ENCODE results near the gene ERICH2. TPM values are rescaled to one million over a fixed set of nuclear protein-coding genes. Genes with fewer than 3 reads are reported as not detected.

Gene ERICH2
- total RNA-seq, 1 donor from 2014 or later = not detected

DNA sequence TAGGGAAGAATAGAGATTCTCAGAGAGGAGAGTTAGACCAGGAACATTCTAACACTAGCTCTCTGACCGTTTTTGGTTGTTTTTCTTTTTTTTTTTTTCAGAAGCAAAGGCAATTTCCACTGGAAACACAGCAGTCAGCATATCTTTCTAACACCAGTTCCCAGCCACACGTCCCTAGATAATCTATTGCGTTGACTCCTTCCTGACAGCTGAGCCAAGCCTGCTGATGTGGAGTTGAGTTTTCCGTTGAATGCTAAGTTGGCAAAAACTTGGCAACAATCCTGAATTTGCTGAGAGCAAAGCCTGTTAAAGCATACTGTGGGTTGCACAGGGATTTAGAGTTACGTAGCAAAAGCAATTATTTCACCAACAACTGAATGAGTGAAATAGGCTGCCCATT is 65.8 kb downstream of the ERICH2 start:
- Histone ChIP-seq H3K9me3 (no peaks in the 10 kb centered on the region), H3K36me3 (no peaks in the 10 kb centered on the region)

DNA sequence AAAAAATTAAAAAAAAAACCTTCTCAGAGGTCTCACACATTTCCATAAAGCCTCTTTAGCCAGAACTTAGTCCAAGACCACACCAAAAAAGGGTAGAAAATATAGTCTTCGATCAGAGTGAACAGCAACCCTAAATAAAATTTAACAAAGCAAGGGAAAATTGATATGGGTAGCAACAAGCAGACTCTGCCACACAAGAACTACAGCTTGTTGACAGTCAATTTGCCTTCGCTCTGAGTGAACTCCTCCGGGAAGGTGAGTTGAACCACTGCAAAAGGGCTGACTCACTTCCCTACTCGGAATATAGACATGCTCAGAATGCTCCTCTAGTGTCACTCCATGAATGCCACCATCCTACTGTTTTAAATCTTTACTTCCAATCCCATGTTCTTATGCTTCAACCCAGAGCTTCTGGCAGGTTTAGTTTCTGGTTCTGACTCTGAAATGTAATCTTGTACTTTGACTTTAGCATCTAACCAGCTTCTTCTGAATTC is 70.6 kb downstream of the ERICH2 start:
- Histone ChIP-seq H3K36me3 (no peaks in the 10 kb centered on the region), H3K4me3 (no peak overlapping the region), H3K27me3 (no peaks in the 10 kb centered on the region), H3K9me3 (no peaks in the 10 kb centered on the region), H3K27ac (no peak overlapping the region), H3K4me1 (no peaks in the 10 kb centered on the region)
- intact Hi-C loops (cut with DNase I) = no loop called here
- no peak for TF ChIP-seq POLR2AphosphoS5 (IDR thresholded peaks at IDR 0.05; ENCODE audit: insufficient read depth in 1 of 2, low read depth in 1 of 2)
- TF ChIP-seq POLR2A (IDR thresholded peaks at IDR 0.05) = no peak
- TF ChIP-seq, protein P1, sequence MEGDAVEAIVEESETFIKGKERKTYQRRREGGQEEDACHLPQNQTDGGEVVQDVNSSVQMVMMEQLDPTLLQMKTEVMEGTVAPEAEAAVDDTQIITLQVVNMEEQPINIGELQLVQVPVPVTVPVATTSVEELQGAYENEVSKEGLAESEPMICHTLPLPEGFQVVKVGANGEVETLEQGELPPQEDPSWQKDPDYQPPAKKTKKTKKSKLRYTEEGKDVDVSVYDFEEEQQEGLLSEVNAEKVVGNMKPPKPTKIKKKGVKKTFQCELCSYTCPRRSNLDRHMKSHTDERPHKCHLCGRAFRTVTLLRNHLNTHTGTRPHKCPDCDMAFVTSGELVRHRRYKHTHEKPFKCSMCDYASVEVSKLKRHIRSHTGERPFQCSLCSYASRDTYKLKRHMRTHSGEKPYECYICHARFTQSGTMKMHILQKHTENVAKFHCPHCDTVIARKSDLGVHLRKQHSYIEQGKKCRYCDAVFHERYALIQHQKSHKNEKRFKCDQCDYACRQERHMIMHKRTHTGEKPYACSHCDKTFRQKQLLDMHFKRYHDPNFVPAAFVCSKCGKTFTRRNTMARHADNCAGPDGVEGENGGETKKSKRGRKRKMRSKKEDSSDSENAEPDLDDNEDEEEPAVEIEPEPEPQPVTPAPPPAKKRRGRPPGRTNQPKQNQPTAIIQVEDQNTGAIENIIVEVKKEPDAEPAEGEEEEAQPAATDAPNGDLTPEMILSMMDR (IDR thresholded peaks at IDR 0.05) = no peak
- DNase-seq (ENCODE audit: extremely low spot score in 2 of 2) = no peak

More for the DNA sequence above, 65.8 kb downstream of the ERICH2 start:
- Histone ChIP-seq H3K27me3 (no peaks in the 10 kb centered on the region), H3K27ac (no peak overlapping the region), H3K4me1 (no peaks in the 10 kb centered on the region), H3K4me3 (no peak overlapping the region)
- no peak for DNase-seq (ENCODE audit: extremely low spot score in 2 of 2)
- intact Hi-C loops (cut with DNase I) = no loop called here
- TF ChIP-seq POLR2A (IDR thresholded peaks at IDR 0.05) (no peak), POLR2AphosphoS5 (IDR thresholded peaks at IDR 0.05; ENCODE audit: insufficient read depth in 1 of 2, low read depth in 1 of 2) (no peak)
- TF ChIP-seq, protein P1 (IDR thresholded peaks at IDR 0.05) = no peak

GRCh38 chr2:170842785-170843184 is 72.6 kb downstream of the ERICH2 start:
- Histone ChIP-seq H3K4me1 (no peaks in the 10 kb centered on the region), H3K36me3 (no peaks in the 10 kb centered on the region), H3K27me3 (no peaks in the 10 kb centered on the region), H3K9me3 (no peaks in the 10 kb centered on the region), H3K4me3 (no peak overlapping the region), H3K27ac (no peak overlapping the region)
- DNase-seq (ENCODE audit: extremely low spot score in 2 of 2) = no peak
- TF ChIP-seq POLR2A (IDR thresholded peaks at IDR 0.05) (no peak), POLR2AphosphoS5 (IDR thresholded peaks at IDR 0.05; ENCODE audit: insufficient read depth in 1 of 2, low read depth in 1 of 2) (no peak)
- TF ChIP-seq, protein P1 (IDR thresholded peaks at IDR 0.05) = no peak
- intact Hi-C loops (cut with DNase I) = no loop called here

- H3K9me3 ChIP-seq = no peaks in the 10 kb centered on the region
- H3K36me3 ChIP-seq = no peaks in the 10 kb centered on the region
- no peaks in the 10 kb centered on the region for H3K27me3 ChIP-seq
- no peak for DNase-seq (ENCODE audit: extremely low spot score in 2 of 2)
- H3K27ac ChIP-seq = no peak overlapping the region
- H3K4me3 ChIP-seq = no peak overlapping the region
- intact Hi-C loops (cut with DNase I) = no loop called here
- no peaks in the 10 kb centered on the region for H3K4me1 ChIP-seq
- TF ChIP-seq POLR2AphosphoS5 (IDR thresholded peaks at IDR 0.05; ENCODE audit: insufficient read depth in 1 of 2, low read depth in 1 of 2) = no peak
These were observed 73.5 kb downstream of the ERICH2 start for GRCh38 chr2:170843656-170844055.

GRCh38 chr2:170845343-170845742 is 75.2 kb downstream of the ERICH2 start:
- DNase-seq (ENCODE audit: extremely low spot score in 2 of 2) = no peak
- Histone ChIP-seq H3K36me3 (no peaks in the 10 kb centered on the region), H3K27me3 (no peaks in the 10 kb centered on the region), H3K4me3 (no peak overlapping the region), H3K9me3 (no peaks in the 10 kb centered on the region), H3K4me1 (no peaks in the 10 kb centered on the region), H3K27ac (no peak overlapping the region)
- intact Hi-C loops (cut with DNase I) = no loop called here
- TF ChIP-seq POLR2A (IDR thresholded peaks at IDR 0.05) (no peak), POLR2AphosphoS5 (IDR thresholded peaks at IDR 0.05; ENCODE audit: insufficient read depth in 1 of 2, low read depth in 1 of 2) (no peak)
- TF ChIP-seq, protein P1 (IDR thresholded peaks at IDR 0.05) = no peak
